ENCODE results near the gene POMP.

- no peak for TF ChIP-seq CTCF (IDR thresholded peaks at IDR 0.05)
- no peak for TF ChIP-seq POLR2A (IDR thresholded peaks at IDR 0.05)
These were observed 27.0 kb downstream of the POMP start for GRCh38 chr13:28685892-28686291.

Measured in adrenal gland (tissue), 5 donors.